Stimulated activated CD4-positive, alpha-beta T cell treated with anti-CD3 and anti-CD28 coated beads, Interleukin-4, amount 100 ng/mL, for 48 hours (primary cell): Measurements from ENCODE around the gene EDIL3.
A peak's percentile ranks its signal among the peaks of the same experiment; 100 is the strongest.

ENCODE experiments used
- DNase-seq, 2 donors: peaks; one replicate each; pipeline ENCODE4 v3.0.0-alpha.2; 2020; ENCODE audit warnings: low read depth in 2 of 2

The EDIL3 gene

DNA sequence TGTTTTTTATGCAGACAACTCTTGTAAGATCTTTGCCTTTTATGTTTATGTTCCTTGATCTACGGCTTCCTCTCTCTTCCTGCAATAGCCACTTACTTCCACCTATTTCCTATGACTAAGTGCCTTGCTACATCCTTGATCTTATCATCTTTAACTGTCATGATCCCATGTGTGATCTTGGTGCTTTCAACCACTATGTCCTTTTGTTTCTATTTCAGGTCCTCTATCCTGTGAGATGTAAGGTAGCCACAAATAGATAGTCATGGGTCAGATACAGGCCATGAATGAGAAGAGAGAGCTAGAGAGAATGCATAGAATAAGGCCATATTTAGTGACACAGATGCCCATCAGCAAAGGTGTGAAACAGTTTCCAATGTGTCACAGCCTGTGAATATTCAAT lies 420.4 kb downstream of the EDIL3 start:
- no peak for DNase-seq

GRCh38 chr5:83957188-83957587 lies 427.5 kb downstream of the EDIL3 start:
- no peak for DNase-seq

GRCh38 chr5:83956386-83956785 lies 428.3 kb downstream of the EDIL3 start:
- no peak for DNase-seq

DNA sequence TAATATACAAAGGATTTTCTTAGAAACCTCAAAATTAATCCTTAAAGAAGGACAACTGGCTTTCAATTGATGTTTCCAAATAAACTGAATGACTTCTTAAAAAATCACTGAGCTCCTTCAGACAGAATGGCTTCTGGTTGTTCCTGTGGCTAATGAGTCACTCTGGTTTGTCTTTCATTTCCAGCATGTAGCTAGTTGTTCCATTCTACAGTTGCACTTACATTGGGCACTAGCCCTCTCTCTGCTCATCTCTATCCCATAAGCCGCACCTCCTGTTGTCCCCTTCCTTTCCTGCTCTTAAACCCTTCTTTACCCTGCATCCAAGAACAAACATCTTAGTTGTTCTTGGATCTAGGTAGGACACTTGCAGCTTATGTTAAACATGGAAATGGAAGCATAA lies 428.8 kb downstream of the EDIL3 start:
- no peak for DNase-seq

DNA sequence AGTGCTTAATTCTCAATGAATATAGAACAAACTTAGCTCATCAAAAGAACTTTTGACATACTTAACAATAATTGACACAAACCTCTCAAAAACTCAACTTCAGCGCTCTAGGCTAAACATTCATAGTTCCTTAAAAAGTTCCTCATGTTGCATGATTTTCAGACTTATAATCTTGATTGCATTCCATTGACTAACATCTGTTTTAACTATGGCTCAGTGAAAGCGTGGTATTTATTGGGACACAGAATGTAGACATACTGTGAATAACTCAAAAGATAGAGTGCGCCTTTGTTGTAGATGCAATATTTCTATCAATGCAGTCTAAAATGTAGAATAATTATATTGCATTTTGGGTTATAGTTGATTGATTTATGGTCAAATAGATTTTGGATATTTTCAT lies 436.9 kb downstream of the EDIL3 start:
- no peak for DNase-seq

DNA sequence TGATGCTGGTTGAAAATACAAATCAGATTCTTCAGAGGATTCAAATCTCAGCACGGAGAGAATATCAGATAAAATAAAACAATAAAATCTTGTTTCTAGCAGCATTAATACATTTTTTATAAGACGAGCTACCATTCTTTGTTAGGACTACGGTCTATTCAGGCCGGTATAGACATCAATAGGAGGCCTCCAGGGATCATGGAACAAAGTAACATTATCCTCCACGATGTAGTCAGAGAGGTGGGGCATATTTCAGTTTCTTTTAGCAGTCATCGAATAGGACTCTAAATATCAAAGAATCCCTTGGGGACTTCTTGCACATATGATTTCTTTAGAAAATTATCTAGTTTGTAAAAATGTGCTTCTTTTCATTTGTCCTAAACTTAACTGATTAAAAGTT lies 438.2 kb downstream of the EDIL3 start:
- no peak for DNase-seq

DNA sequence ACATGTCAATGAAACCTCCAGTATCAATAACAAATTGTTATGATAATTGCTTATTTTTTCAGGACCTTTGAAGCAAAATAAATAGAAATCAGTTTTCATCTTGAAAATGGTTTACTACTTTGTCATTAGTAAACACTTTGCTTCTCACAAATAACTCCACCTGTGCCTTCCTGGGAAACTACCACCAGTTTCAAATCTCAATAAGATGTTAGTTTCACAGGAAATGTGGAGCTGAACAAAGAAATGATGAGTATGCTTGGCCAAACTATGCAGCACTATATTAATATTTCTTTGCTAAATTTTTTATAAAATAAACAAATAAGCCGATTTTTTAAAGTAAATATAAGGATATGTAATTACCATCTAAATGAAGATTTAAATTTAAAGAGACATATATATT lies 442.5 kb downstream of the EDIL3 start:
- DNase-seq: no peak

- no peak for DNase-seq
These were observed 446.8 kb downstream of the EDIL3 start for GRCh38 chr5:83937837-83938236.

- DNase-seq: no peak
These were observed 452.7 kb downstream of the EDIL3 start for GRCh38 chr5:83931969-83932368.

GRCh38 chr5:83927140-83927733 lies 457.4 kb downstream of the EDIL3 start:
- peak; percentile 11 to 46 for DNase-seq

GRCh38 chr5:83925955-83926337 lies 458.7 kb downstream of the EDIL3 start:
- DNase-seq: no peak

GRCh38 chr5:83925321-83925954 lies 459.2 kb downstream of the EDIL3 start:
- no peak for DNase-seq

GRCh38 chr5:83924891-83925290 lies 459.8 kb downstream of the EDIL3 start:
- no peak for DNase-seq

DNA sequence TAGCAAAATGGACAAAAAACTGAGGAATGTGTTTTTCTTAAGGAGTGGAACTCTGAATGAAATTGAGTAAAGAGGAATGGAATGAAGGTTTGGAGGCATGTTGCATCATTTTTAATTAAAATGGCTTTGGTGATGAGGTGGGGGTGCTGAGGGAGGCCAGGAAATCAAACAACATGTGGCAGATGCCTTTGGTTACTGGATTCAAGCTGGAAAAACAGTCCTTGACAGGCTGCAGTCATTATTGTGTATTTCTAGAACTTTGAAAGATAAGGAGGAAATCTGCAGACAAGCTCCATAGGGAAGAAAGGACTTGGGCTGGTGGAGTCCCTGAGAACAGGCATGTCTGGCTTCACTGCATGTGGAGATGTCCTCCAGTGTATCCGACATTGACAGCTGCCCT lies 460.5 kb downstream of the EDIL3 start:
- DNase-seq: no peak

DNA sequence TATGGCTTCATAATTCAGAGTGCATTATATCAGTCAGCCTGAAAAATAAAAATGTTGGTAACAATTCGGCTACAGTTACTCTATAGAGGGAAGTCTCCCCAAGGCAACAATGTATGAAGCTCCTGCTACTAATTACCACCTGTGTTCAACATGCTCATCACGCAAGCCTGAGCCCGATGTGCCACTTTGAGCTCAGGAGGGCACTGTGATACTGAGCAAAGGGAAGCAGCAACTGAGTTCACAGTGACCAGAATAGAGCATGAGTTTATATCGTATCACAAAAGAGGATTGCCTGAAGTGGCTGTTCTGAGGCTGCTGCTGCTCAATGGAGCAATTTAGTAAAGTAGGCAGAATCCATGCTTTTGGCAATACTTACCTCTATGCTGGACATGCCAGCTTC lies 462.0 kb downstream of the EDIL3 start:
- no peak for DNase-seq

GRCh38 chr5:83921666-83922193 lies 462.9 kb downstream of the EDIL3 start:
- DNase-seq: no peak

DNA sequence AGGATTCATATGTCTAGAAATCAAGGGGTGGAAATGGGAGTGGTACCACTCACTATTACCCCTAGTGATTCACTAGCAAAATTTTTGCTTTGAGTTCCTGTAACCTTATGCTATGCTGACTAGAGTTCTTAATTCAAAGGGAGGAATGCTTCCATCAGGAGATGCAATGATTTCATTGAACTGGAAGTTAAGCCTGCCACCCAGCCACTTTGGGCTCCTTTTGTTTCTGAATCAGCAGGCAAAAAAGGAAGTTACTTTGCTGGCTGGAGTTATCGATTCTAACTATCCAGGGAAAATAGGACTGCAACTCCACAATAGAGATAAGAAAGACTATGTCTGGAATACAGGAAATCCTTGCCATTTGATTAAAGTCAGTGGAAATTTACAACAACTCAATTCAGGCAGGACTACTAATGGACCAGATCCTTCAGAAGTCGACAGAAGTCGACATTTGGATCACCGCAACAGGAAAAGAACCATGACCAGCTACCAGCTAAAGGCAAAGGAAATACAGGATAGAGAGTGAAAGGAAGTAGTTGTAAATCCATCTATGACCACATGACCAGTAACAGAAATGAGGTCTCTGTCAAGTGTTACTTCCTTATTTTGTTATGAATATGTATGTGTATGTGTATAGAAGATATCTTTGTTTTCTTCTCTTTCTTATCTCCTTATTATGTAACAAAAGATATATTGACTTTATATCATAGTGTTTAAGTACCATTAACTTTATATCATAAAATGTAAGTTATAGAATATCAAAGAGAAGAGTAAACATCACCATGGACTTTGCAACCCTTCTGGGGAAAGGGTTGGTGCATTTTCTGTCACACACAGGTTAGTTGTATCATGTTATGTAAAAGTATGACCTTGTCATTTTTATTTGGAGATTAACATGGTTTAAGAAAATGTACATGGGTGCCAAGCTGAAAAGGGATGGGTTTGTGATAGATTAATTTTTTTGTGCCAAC lies 465.3 kb downstream of the EDIL3 start:
- no peak for DNase-seq

- no peak for DNase-seq
These were observed 467.3 kb downstream of the EDIL3 start for GRCh38 chr5:83917261-83917908.

GRCh38 chr5:83914662-83915418 lies 469.8 kb downstream of the EDIL3 start:
- DNase-seq: no peak

DNA sequence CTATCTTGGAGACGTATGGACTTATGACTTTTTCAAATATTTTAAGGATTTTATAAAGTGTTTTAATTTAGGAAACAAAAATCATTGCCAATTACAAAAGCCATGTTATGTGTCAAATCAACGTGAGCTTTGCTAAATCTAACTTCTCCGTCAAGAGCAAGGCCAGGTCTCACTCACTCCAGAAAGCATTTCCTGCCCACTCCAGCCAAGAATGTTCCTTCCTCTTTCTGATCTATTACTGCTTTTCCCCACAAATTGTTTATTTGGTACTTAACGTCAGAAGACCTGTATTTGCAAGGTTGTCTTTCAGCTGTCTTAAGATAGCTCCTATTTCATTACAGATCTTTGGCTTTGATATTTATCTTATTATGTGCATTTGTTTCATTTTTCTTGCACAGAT lies 470.5 kb downstream of the EDIL3 start:
- DNase-seq: no peak

DNA sequence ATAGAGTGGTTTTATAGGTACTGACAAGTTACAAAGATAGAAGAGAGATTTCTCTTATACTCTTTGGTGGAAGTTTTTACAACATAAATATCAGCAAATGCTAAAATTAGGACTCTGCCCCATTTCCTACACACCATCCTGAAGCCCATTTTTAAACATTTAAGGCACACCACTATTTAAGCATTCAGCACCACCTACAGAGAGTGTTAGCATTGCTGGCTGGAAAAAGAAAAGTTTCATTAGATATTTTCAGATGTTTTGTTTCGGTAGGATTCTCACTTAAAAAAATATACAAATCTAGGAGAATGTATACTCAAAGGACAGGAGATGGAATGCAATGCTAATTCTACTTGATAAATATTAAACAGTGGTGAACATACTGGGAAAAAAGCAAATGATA lies 471.1 kb downstream of the EDIL3 start:
- DNase-seq: no peak
